Ascending aorta (tissue), 2 donors: ENCODE results near the gene TAF1L. TPM values are rescaled to one million over a fixed set of nuclear protein-coding genes. Genes with fewer than 3 reads are reported as not detected.

Experiments
- DNase-seq, 2 donors: peaks; one replicate each; pipeline ENCODE4 v3.0.0-alpha.2; 2019; ENCODE audit warnings: low spot score in 2 of 2
- H3K27ac ChIP-seq, 2 donors: fragments of 200-600 bp; sonication (generic); one replicate each; pipeline ENCODE4 v1.5.1; 2016 to 2017; ENCODE audit warnings: mild to moderate bottlenecking in 1 of 2
- H3K27me3 ChIP-seq: fragments of 200-600 bp; sonication (generic); one replicate; pipeline ENCODE4 v1.5.1; 2017
- H3K36me3 ChIP-seq, 2 donors: fragments of 200-600 bp; sonication (generic); one replicate each; pipeline ENCODE4 v1.5.1; 2016
- H3K4me1 ChIP-seq, 2 donors: fragments of 200-600 bp; sonication (generic); one replicate each; pipeline ENCODE4 v1.5.1; 2016 to 2017; ENCODE audit warnings: mild to moderate bottlenecking in 1 of 2
- H3K4me3 ChIP-seq, 2 donors: fragments of 200-600 bp; sonication (generic); one replicate each; pipeline ENCODE4 v1.5.1; 2016 to 2017; ENCODE audit warnings: mild to moderate bottlenecking in 1 of 2
- H3K9me3 ChIP-seq, 2 donors: fragments of 200-600 bp; sonication (generic); one replicate each; pipeline ENCODE4 v1.5.1; 2016
- CTCF ChIP-seq, 3 experiments: fragments of 200-600 bp in 2 of 3; fragments of 450-650 bp in 1 of 3; sonication (generic) in 2 of 3; IDR thresholded peaks; one replicate each; pipeline ENCODE4 v1.5.1; 2016 to 2019; ENCODE audit warnings: antibody characterized with exemption in 3 of 3, mild to moderate bottlenecking in 1 of 3, moderate library complexity in 1 of 3
- intact Hi-C: fragments of 100-400 bp; cut with DNase I; formaldehyde crosslinking; loops from one replicate; pipeline ENCODE4 v1.15.1; 2023
- total RNA-seq: library from RNA; depleted of rRNA; stranded (reverse); fragments of >200 nt; gene quantifications from one replicate; pipeline ENCODE4 v1.1.0, GENCODE V29; 2016

The TAF1L gene
- total RNA-seq, result not detected

GRCh38 chr9:32635362-32635761 lies at the start of gene TAF1L:
Gene TAF1L (minus strand): TSS chr9:32635669. CDS start chr9:32635579, 90 bp downstream.
- Histone ChIP-seq H3K27ac (no peak within 1 kb of the TSS), H3K9me3 (no peaks in the 10 kb centered on the region), H3K4me3 (no peak within 1 kb of the TSS), H3K27me3 (no peaks in the 10 kb centered on the region), H3K36me3 (no peaks in the 10 kb centered on the region), H3K4me1 (no peaks in the 10 kb centered on the region)
- no peak for DNase-seq
- intact Hi-C loops, result loop anchor here (10.0 kb wide), 1 partner anchor 59 kb away; no protein-coding TSS in a partner anchor
- no peak for TF ChIP-seq CTCF (IDR thresholded peaks at IDR 0.05)

- H3K4me1 ChIP-seq, result no peaks in the 10 kb centered on the region
- DNase-seq, result no peak
- H3K4me3 ChIP-seq, result no peak overlapping the region
- no peaks in the 10 kb centered on the region for H3K36me3 ChIP-seq
- intact Hi-C loops, result no loop called here
- no peak overlapping the region for H3K27ac ChIP-seq
- no peak for TF ChIP-seq CTCF (IDR thresholded peaks at IDR 0.05)
- no peaks in the 10 kb centered on the region for H3K27me3 ChIP-seq
- H3K9me3 ChIP-seq, result peaks cover 0 to 3% of the 10 kb centered on the region in 2 donors
Measured at GRCh38 chr9:32681751-32682150, 46.3 kb upstream of the TAF1L start.

GRCh38 chr9:32677931-32678330 lies 42.5 kb upstream of the TAF1L start:
- Histone ChIP-seq H3K36me3 (no peaks in the 10 kb centered on the region), H3K4me1 (no peaks in the 10 kb centered on the region), H3K9me3 (no peaks in the 10 kb centered on the region), H3K27ac (no peak overlapping the region), H3K27me3 (no peaks in the 10 kb centered on the region), H3K4me3 (no peak overlapping the region)
- intact Hi-C loops, result no loop called here
- no peak for DNase-seq
- no peak for TF ChIP-seq CTCF (IDR thresholded peaks at IDR 0.05)

GRCh38 chr9:32672469-32672868 lies 37.0 kb upstream of the TAF1L start:
- intact Hi-C loops, result no loop called here
- Histone ChIP-seq H3K36me3 (no peaks in the 10 kb centered on the region), H3K4me1 (no peaks in the 10 kb centered on the region), H3K27ac (no peak overlapping the region), H3K27me3 (no peaks in the 10 kb centered on the region), H3K4me3 (no peak overlapping the region), H3K9me3 (no peaks in the 10 kb centered on the region)
- no peak for TF ChIP-seq CTCF (IDR thresholded peaks at IDR 0.05)
- DNase-seq, result no peak

GRCh38 chr9:32671333-32671732 lies 35.9 kb upstream of the TAF1L start:
- no peaks in the 10 kb centered on the region for H3K9me3 ChIP-seq
- no peak for DNase-seq
- no peak overlapping the region for H3K27ac ChIP-seq
- no peak overlapping the region for H3K4me3 ChIP-seq
- no peaks in the 10 kb centered on the region for H3K4me1 ChIP-seq
- no peak for TF ChIP-seq CTCF (IDR thresholded peaks at IDR 0.05)
- H3K27me3 ChIP-seq, result no peaks in the 10 kb centered on the region
- no peaks in the 10 kb centered on the region for H3K36me3 ChIP-seq
- intact Hi-C loops, result no loop called here

GRCh38 chr9:32665101-32665500 lies 29.6 kb upstream of the TAF1L start:
- no peaks in the 10 kb centered on the region for H3K27me3 ChIP-seq
- no peak for DNase-seq
- H3K4me1 ChIP-seq, result no peaks in the 10 kb centered on the region
- H3K4me3 ChIP-seq, result no peak overlapping the region
- H3K9me3 ChIP-seq, result no peaks in the 10 kb centered on the region
- intact Hi-C loops, result no loop called here
- no peaks in the 10 kb centered on the region for H3K36me3 ChIP-seq
- no peak overlapping the region for H3K27ac ChIP-seq
- TF ChIP-seq CTCF (IDR thresholded peaks at IDR 0.05), result no peak
